K562 (cell line): ENCODE data around the gene NPAS2. TPM values are rescaled to one million over a fixed set of nuclear protein-coding genes. Genes with fewer than 3 reads are reported as not detected.

Experiments used
- ATAC-seq: fragments of 200-7000 bp; cut with Tn5 transposase; 3 replicates; pipeline ENCODE4 v1.9.1; 2020; ENCODE audit warnings: moderate library complexity
- BruUV-seq: library from RNA; stranded (reverse); fragments of 400-500 nt; replicated peaks from 2 replicates; lab custom pipeline; 2021; lab: Mats Ljungman, UMichigan
- CTCF ChIA-PET: fragments of 300-600 bp; formaldehyde crosslinking; extraction: SDS; loops from one replicate; lab custom pipeline; 2021; ENCODE audit warnings: low intra/inter-chr PET ratio; lab: Yijun Ruan, JAX
- POLR2A ChIA-PET: fragments of 300-600, 350-650 bp; sonication (Branson Sonifier 250); formaldehyde crosslinking; extraction: SDS; loops from one replicate; lab custom pipeline; 2021; ENCODE audit warnings: antibody characterized with exemption, inconsistent platforms; lab: Yijun Ruan, JAX
- DNase-seq, 4 experiments: peaks; one replicate each; pipeline versions ENCODE4 v3.0.0 to v3.0.0-alpha.2; 2011 to 2018; ENCODE audit warnings: low spot score in 3 of 4, mixed read lengths in 3 of 4; ENCODE audit errors: extremely low read depth in 1 of 4
- FAIRE-seq: peaks from 2 replicates; lab custom pipeline; 2011; peaks lifted over from hg19 to GRCh38; lab: Jason Lieb, UNC
- H2AFZ ChIP-seq: 2 replicates; pipeline ENCODE4 v1.6.0; 2011; ENCODE audit warnings: low read depth, low read length, control low read depth, inconsistent platforms
- H3K27ac ChIP-seq: fragments of 200-600 bp; 3 replicates; pipeline ENCODE4 v1.8.0; 2011; ENCODE audit warnings: low read depth, mild to moderate bottlenecking, control low read depth, inconsistent platforms, low read length, moderate library complexity, mixed read lengths; ENCODE audit errors: extremely low read depth
- H3K27me3 ChIP-seq, 2 experiments: fragments of 300-600 bp in 1 of 2; 2 replicates in 1 of 2; 3 replicates in 1 of 2; pipeline versions ENCODE4 v1.6.0 to v1.8.0; 2011; ENCODE audit warnings: inconsistent platforms in 2 of 2, low read length in 2 of 2, mild to moderate bottlenecking in 1 of 2, mixed read lengths in 1 of 2, moderate library complexity in 1 of 2; ENCODE audit not compliant: control insufficient read depth in 2 of 2, insufficient read depth in 2 of 2
- H3K36me3 ChIP-seq: fragments of 300-600 bp; 3 replicates; pipeline ENCODE4 v1.8.0; 2011; ENCODE audit warnings: mild to moderate bottlenecking, low read length, inconsistent platforms; ENCODE audit not compliant: control insufficient read depth, insufficient read depth
- H3K4me1 ChIP-seq, 2 experiments: fragments of 200-600 bp in 1 of 2; replicated peaks in 1 of 2; 2 replicates in 1 of 2; 3 replicates in 1 of 2; pipeline versions ENCODE4 v1.5.1 to v1.8.0; 2011; ENCODE audit warnings: inconsistent platforms in 2 of 2, low read length in 2 of 2, mild to moderate bottlenecking in 1 of 2, mixed read lengths in 1 of 2, moderate library complexity in 1 of 2; ENCODE audit not compliant: control insufficient read depth in 2 of 2, insufficient read depth in 2 of 2
- H3K4me2 ChIP-seq: 2 replicates; pipeline ENCODE4 v1.6.1; 2011; ENCODE audit warnings: low read length, control low read depth, inconsistent platforms, mixed read lengths; ENCODE audit not compliant: insufficient read depth
- H3K4me3 ChIP-seq: fragments of 200-600 bp; sonication (generic), shearing (Covaris generic); 2 replicates; pipeline ENCODE4 v1.5.1; 2016; ENCODE audit warnings: control low read depth, inconsistent platforms
- H3K79me2 ChIP-seq: fragments of 200-600 bp; 3 replicates; pipeline ENCODE4 v1.8.0; 2011; ENCODE audit warnings: low read length, inconsistent platforms; ENCODE audit not compliant: control insufficient read depth, insufficient read depth
- H3K9ac ChIP-seq, 2 experiments: 2 replicates each; pipeline versions ENCODE4 v1.6.0 to v1.6.1; 2011; ENCODE audit warnings: low read depth in 2 of 2, low read length in 2 of 2, control low read depth in 1 of 2, inconsistent platforms in 1 of 2, mild to moderate bottlenecking in 1 of 2, mixed read lengths in 1 of 2; ENCODE audit not compliant: insufficient read depth in 1 of 2
- H3K9me1 ChIP-seq: one replicate; pipeline ENCODE4 v1.6.0; 2011; ENCODE audit warnings: inconsistent platforms, mild to moderate bottlenecking, low read length, moderate library complexity; ENCODE audit not compliant: control insufficient read depth, insufficient read depth
- H3K9me3 ChIP-seq: replicated peaks from 2 replicates; pipeline ENCODE4 v1.5.1; 2011; ENCODE audit warnings: low read depth, low read length, inconsistent platforms; ENCODE audit not compliant: control insufficient read depth, insufficient read depth
- H4K20me1 ChIP-seq: replicated peaks from 2 replicates; pipeline ENCODE4 v1.6.1; 2011; ENCODE audit warnings: low read length, inconsistent platforms, mixed read lengths; ENCODE audit not compliant: control insufficient read depth, insufficient read depth
- ARHGAP35 ChIP-seq: fragments of 450-650 bp; IDR thresholded peaks from 2 replicates; pipeline ENCODE4 v1.6.1; 2018; ENCODE audit not compliant: partially characterized antibody
- E2F3 ChIP-seq: fragments of 250-450 bp; sonication (Bioruptor Pico); IDR thresholded peaks from 2 replicates; pipeline ENCODE4 v1.4.0; 2020; ENCODE audit warnings: mild to moderate bottlenecking
- EP300 ChIP-seq: IDR thresholded peaks from 2 replicates; pipeline ENCODE4 v1.6.1; 2012; ENCODE audit warnings: low read length, improper control_type of control experiment
- FOXA1 ChIP-seq: fragments of 450-650 bp; IDR thresholded peaks from 2 replicates; pipeline ENCODE4 v1.6.1; 2016; ENCODE audit warnings: mild to moderate bottlenecking, borderline replicate concordance
- MTA3 ChIP-seq: fragments of 450-650 bp; formaldehyde crosslinking; IDR thresholded peaks from 2 replicates; pipeline ENCODE4 v1.6.1; 2017; ENCODE audit warnings: mild to moderate bottlenecking, borderline replicate concordance
- RBM15 ChIP-seq: fragments of 200-400 bp; formaldehyde crosslinking; IDR thresholded peaks from 2 replicates; pipeline ENCODE4 v1.6.1; 2018; ENCODE audit warnings: mild to moderate bottlenecking, low read length, moderate library complexity; ENCODE audit not compliant: insufficient read depth
- TEAD2 ChIP-seq: fragments of 450-650 bp; IDR thresholded peaks from 2 replicates; pipeline ENCODE4 v1.6.1; 2016; ENCODE audit warnings: missing genetic modification characterization, control low read depth, missing compliant biosample characterization
- ZNF41 ChIP-seq: fragments of 250-450 bp; sonication (Bioruptor Pico); conservative IDR thresholded peaks from 2 replicates; pipeline ENCODE4 v1.4.0; 2020; ENCODE audit warnings: mild to moderate bottlenecking
- WGBS: fragments of 100-300 bp; shearing (Covaris generic); methylation state at CpG from one replicate; pipeline ENCODE4 v1.1.6; 2016; ENCODE audit warnings: low coverage, mixed read lengths; ENCODE audit not compliant: insufficient coverage; ENCODE audit errors: missing lambda C conversion rate; 5-methylcytosine and 5-hydroxymethylcytosine counted together
- in situ Hi-C: fragments of 300-500 bp; cut with MboI; formaldehyde crosslinking; loops from 4 replicates; pipeline ENCODE4 v1.15.0; 2018; ENCODE audit warnings: inconsistent platforms, mixed read lengths
- intact Hi-C: fragments of 100-400 bp; cut with micrococcal nuclease; formaldehyde crosslinking; loops from 2 replicates; pipeline ENCODE4 v1.14.2; 2022
- polyA plus RNA-seq, 8 experiments: library from polyadenylated mRNA; depleted of rRNA in 4 of 8; stranded (reverse) in 5 of 8; unstranded in 3 of 8; fragments of >200 nt; fragmentation: Nextera tagmentation in 2 of 8; fragmentation: Illumina TruSeq in 1 of 8; extraction: Ambion mirVana in 2 of 8; extraction: Trizol in 1 of 8; gene quantifications; 2 replicates each; pipeline versions ENCODE4 v1.2.1 to v1.2.3, GENCODE V29; 2011 to 2014; ENCODE audit warnings: inconsistent platforms in 1 of 8, missing spikeins in 1 of 8
- total RNA-seq, 7 experiments: library from RNA; depleted of rRNA in 6 of 7; stranded (reverse); fragments of >200 nt in 6 of 7; fragmentation: Illumina TruSeq in 2 of 7; extraction: Trizol in 2 of 7; gene quantifications; 2 replicates each; pipeline versions ENCODE4 v1.2.1 to v1.2.3, GENCODE V29; 2011 to 2021; ENCODE audit warnings: low replicate concordance in 1 of 7

Gene NPAS2
- total and polyA plus RNA-seq, 9 of the 15 experiments (the other 6 are each of a cell fraction or from before 2014, with no cell fraction given): 0.06 to 0.29 (median 0.07) TPM; not detected in 5

GRCh38 chr2:100987536-100987935, 167.6 kb downstream of the NPAS2 start (continued):
- TF ChIP-seq ZNF41 (CRISPR knock-in tag) (no peak), RBM15 (no peak)

- intact Hi-C loops: loop anchor here (10.0 kb wide), 2 partner anchors 163 to 563 kb away; partner anchors contain the start of gene NPAS2
- Histone ChIP-seq H3K27ac (no peak overlapping the region), H3K9ac (peak overlapping the region in 1 of 2 experiments; percentile 45; a peak in 1 of 4 replicates), H3K4me3 (no peak overlapping the region), H3K27me3 (peaks cover 24 to 47% of the 10 kb centered on the region in 2 experiments; a peak in 4 of 5 replicates)
- no peak for DNase-seq
- TF ChIP-seq E2F3 (CRISPR knock-in tag): no peak
- no peak for TF ChIP-seq MTA3
- no peak for TF ChIP-seq EP300
- TF ChIP-seq FOXA1: no peak
- no peak for TF ChIP-seq TEAD2 (tag)
- no peak for TF ChIP-seq ARHGAP35
- TF ChIP-seq, all 486 proteins: peak for 0
- 6% methylated on average over 4 of the region's 4 CpGs for WGBS
- in situ Hi-C loops: no loop called here
- Histone ChIP-seq H2AFZ (no peak overlapping the region), H3K9me1 (no peaks in the 10 kb centered on the region), H3K4me1 (peaks cover 0 to 8% of the 10 kb centered on the region in 2 experiments; a peak in 2 of 5 replicates), H3K4me2 (no peak overlapping the region), H4K20me1 (peaks cover 7% of the 10 kb centered on the region; the same call in 1 of the 2 replicates), H3K79me2 (no peaks in the 10 kb centered on the region), H3K9me3 (no peaks in the 10 kb centered on the region), H3K36me3 (no peaks in the 10 kb centered on the region)
- BruUV-seq: no TSS peak
- ATAC-seq (no peak), FAIRE-seq (no peak)
- ChIA-PET CTCF (no interaction called here), POLR2A (interaction anchor here (1.1 to 2.5 kb wide), 3 partner anchors 11 to 28 kb away, joined by 3 to 8 read pairs (median 6); partner anchors contain the start of gene RPL31)
Observed at GRCh38 chr2:100987974-100988373, 168.0 kb downstream of the NPAS2 start.
